ENCODE measurements around the gene C1orf167.

GRCh38 chr1:11738096-11738495 is 23.9 kb upstream of the C1orf167 start:
- no peak for TF ChIP-seq POLR2AphosphoS5 (IDR thresholded peaks at IDR 0.05)
- TF ChIP-seq, protein P1, sequence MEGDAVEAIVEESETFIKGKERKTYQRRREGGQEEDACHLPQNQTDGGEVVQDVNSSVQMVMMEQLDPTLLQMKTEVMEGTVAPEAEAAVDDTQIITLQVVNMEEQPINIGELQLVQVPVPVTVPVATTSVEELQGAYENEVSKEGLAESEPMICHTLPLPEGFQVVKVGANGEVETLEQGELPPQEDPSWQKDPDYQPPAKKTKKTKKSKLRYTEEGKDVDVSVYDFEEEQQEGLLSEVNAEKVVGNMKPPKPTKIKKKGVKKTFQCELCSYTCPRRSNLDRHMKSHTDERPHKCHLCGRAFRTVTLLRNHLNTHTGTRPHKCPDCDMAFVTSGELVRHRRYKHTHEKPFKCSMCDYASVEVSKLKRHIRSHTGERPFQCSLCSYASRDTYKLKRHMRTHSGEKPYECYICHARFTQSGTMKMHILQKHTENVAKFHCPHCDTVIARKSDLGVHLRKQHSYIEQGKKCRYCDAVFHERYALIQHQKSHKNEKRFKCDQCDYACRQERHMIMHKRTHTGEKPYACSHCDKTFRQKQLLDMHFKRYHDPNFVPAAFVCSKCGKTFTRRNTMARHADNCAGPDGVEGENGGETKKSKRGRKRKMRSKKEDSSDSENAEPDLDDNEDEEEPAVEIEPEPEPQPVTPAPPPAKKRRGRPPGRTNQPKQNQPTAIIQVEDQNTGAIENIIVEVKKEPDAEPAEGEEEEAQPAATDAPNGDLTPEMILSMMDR (IDR thresholded peaks at IDR 0.05): no peak
